Measurements from ENCODE around the gene LCE7A.

The LCE7A gene

DNA sequence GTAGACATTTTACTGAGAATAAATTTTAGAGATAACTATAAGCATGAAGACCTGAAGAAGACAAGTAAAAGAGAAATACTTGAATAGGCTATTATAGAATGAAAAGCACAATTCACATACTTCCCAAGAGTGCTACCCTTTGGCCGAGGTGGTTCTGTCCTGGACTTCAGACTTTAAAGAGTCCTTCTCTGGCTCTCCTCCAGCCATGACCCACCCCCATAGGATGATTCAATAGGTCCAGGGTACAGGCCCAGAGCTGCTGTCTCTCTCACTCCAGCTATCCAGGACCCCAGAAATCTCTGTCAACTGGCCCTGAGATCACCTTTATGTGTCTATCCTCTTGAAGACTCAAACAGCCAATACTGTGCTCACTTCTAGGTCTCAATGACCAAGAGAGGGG is 17.0 kb downstream of the LCE7A start (continued):
- TF ChIP-seq, protein P1, sequence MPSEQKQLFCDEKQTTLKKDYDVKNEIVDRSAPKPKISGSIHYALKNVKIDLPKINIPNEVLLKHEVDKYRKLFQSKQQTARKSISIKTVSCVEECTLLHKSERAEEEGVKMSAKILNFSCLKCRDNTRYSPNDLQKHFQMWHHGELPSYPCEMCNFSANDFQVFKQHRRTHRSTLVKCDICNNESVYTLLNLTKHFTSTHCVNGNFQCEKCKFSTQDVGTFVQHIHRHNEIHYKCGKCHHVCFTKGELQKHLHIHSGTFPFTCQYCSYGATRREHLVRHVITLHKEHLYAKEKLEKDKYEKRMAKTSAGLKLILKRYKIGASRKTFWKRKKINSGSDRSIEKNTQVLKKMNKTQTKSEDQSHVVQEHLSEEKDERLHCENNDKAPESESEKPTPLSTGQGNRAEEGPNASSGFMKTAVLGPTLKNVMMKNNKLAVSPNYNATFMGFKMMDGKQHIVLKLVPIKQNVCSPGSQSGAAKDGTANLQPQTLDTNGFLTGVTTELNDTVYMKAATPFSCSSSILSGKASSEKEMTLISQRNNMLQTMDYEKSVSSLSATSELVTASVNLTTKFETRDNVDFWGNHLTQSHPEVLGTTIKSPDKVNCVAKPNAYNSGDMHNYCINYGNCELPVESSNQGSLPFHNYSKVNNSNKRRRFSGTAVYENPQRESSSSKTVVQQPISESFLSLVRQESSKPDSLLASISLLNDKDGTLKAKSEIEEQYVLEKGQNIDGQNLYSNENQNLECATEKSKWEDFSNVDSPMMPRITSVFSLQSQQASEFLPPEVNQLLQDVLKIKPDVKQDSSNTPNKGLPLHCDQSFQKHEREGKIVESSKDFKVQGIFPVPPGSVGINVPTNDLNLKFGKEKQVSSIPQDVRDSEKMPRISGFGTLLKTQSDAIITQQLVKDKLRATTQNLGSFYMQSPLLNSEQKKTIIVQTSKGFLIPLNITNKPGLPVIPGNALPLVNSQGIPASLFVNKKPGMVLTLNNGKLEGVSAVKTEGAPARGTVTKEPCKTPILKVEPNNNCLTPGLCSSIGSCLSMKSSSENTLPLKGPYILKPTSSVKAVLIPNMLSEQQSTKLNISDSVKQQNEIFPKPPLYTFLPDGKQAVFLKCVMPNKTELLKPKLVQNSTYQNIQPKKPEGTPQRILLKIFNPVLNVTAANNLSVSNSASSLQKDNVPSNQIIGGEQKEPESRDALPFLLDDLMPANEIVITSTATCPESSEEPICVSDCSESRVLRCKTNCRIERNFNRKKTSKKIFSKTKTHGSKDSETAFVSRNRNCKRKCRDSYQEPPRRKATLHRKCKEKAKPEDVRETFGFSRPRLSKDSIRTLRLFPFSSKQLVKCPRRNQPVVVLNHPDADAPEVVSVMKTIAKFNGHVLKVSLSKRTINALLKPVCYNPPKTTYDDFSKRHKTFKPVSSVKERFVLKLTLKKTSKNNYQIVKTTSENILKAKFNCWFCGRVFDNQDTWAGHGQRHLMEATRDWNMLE (tag by site-specific recombination; conservative IDR thresholded peaks at IDR 0.05; ENCODE audit: low read depth): no peak
- TF ChIP-seq PRDM4 (tag by site-specific recombination; IDR thresholded peaks at IDR 0.05) (no peak), ZNF24 (tag by site-specific recombination; IDR thresholded peaks at IDR 0.05) (no peak), SP2 (tag by site-specific recombination; IDR thresholded peaks at IDR 0.05) (no peak), BCL11B (tag by site-specific recombination; IDR thresholded peaks at IDR 0.05; ENCODE audit: low read depth) (no peak), ZNF16 (tag by site-specific recombination; IDR thresholded peaks at IDR 0.05; ENCODE audit: low read depth) (no peak), ZFP41 (tag by site-specific recombination; IDR thresholded peaks at IDR 0.05; ENCODE audit: borderline replicate concordance) (no peak), ZBTB8A (tag by site-specific recombination; IDR thresholded peaks at IDR 0.05) (no peak), ZNF768 (tag by site-specific recombination; IDR thresholded peaks at IDR 0.05) (no peak), ZNF26 (tag by site-specific recombination; IDR thresholded peaks at IDR 0.05) (no peak)

DNA sequence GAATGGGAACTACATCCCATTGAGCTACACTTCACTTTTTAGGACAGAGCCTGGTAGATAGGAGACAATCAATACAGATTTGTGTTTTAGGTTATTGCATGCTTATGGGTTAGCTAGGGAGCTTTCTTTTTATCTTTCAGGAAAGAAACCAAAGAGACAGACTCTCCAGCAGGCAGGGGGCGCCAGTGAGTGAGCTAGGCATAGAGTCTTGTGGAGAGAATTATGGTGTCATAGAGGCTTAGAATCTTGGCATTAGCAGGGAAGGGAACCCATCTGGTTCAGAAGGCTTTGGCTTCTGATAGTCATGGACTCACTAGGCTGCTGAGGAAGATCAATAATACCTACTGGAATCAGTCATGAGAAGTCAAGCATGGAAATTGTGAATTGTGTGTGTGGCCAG is 18.2 kb downstream of the LCE7A start, which contains the start of gene SMCP:
SMCP (plus strand) TSS at position 281 of the 400 bp plus-strand sequence. CDS start 6,101 bp downstream, outside the sequence.
- TF ChIP-seq ZNF791 (tag by site-specific recombination; IDR thresholded peaks at IDR 0.05): no peak
- no peak for TF ChIP-seq ZBTB11 (tag by site-specific recombination; conservative IDR thresholded peaks at IDR 0.05; ENCODE audit: low read depth)
- TF ChIP-seq ZFHX2 (tag by site-specific recombination; conservative IDR thresholded peaks at IDR 0.05): no peak
- Histone ChIP-seq H3K9me3 (ENCODE audit: control insufficient read depth, insufficient read depth, low read depth, low read length) (no peaks in the 10 kb centered on the region), H3K36me3 (ENCODE audit: control insufficient read depth in 2 of 2, insufficient read depth in 1 of 2, low read length in 2 of 2) (no peaks in the 10 kb centered on the region), H3K4me3 (ENCODE audit: low read depth, low read length) (no peak within 1 kb of the TSS), H3K27ac (ENCODE audit: extremely low read depth, low read depth, low read length) (no peak within 1 kb of the TSS), H3K4me1 (ENCODE audit: control insufficient read depth, insufficient read depth, low read length) (no peaks in the 10 kb centered on the region)
- CTCF ChIA-PET: interaction anchor here (0.6 to 2.4 kb wide), 20 partner anchors 8 to 855 kb away, joined by 3 to 29 read pairs (median 4); no protein-coding TSS in a partner anchor
- POLR2A ChIA-PET: no interaction called here
